Measurements from ENCODE around the gene CIB4.

The CIB4 gene

DNA sequence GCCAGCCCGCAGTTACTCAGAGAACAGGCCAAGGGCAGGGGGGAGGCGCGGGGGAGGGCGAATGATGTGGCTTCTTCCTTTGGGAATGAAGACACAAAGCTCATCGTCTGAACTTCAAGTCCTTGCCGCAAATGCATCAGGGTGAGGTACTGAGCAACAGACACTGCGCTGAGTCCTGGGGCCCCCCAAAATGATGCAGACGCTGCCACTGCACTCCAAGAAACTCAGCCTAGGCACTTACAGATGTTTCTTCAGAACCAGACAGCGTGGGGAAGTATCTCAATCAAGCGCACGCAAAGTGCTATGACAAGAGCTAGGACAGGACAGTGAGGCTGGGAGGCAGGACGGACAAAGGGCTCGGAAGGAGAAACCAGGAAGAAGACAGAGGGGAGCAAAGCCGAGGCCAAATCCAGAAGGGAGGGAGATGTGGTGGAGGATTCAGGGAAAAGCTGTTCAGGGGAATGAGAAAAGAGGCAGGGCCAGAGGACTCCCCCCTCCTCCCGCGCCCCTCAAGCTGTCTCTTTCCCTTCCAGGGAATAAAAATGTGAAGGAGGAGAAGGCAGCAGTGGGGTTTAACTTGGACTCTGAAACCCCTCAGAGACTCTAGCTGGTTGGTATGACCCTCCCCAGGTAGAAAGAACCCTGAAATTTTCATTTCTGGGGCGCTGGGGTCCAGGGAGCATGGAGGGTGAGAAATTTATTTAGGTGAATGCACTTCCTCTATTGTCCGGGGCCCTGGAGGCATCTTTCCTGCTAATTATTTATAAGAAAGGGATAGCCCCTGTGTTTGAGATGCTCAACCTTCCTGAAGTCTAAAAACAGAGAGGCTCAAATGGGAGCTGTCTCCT is 34.9 kb downstream of the CIB4 start:
- Histone ChIP-seq H3K27ac (no peak overlapping the region), H3K36me3 (replicated peaks) (no peaks in the 10 kb centered on the region), H3K4me3 (ENCODE audit: low read depth, low read length) (no peak overlapping the region), H3K27me3 (replicated peaks) (peaks cover 13% of the 10 kb centered on the region)
- TF ChIP-seq, protein P1, sequence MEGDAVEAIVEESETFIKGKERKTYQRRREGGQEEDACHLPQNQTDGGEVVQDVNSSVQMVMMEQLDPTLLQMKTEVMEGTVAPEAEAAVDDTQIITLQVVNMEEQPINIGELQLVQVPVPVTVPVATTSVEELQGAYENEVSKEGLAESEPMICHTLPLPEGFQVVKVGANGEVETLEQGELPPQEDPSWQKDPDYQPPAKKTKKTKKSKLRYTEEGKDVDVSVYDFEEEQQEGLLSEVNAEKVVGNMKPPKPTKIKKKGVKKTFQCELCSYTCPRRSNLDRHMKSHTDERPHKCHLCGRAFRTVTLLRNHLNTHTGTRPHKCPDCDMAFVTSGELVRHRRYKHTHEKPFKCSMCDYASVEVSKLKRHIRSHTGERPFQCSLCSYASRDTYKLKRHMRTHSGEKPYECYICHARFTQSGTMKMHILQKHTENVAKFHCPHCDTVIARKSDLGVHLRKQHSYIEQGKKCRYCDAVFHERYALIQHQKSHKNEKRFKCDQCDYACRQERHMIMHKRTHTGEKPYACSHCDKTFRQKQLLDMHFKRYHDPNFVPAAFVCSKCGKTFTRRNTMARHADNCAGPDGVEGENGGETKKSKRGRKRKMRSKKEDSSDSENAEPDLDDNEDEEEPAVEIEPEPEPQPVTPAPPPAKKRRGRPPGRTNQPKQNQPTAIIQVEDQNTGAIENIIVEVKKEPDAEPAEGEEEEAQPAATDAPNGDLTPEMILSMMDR (IDR thresholded peaks at IDR 0.05; ENCODE audit: low read depth, low read length, missing control alignments), result no peak
- DNase-seq, result no peak
- in situ Hi-C loops (cut with HindIII; ENCODE audit: low pct_ligation_motif_present, low sequenced_read_pairs), result no loop called here

DNA sequence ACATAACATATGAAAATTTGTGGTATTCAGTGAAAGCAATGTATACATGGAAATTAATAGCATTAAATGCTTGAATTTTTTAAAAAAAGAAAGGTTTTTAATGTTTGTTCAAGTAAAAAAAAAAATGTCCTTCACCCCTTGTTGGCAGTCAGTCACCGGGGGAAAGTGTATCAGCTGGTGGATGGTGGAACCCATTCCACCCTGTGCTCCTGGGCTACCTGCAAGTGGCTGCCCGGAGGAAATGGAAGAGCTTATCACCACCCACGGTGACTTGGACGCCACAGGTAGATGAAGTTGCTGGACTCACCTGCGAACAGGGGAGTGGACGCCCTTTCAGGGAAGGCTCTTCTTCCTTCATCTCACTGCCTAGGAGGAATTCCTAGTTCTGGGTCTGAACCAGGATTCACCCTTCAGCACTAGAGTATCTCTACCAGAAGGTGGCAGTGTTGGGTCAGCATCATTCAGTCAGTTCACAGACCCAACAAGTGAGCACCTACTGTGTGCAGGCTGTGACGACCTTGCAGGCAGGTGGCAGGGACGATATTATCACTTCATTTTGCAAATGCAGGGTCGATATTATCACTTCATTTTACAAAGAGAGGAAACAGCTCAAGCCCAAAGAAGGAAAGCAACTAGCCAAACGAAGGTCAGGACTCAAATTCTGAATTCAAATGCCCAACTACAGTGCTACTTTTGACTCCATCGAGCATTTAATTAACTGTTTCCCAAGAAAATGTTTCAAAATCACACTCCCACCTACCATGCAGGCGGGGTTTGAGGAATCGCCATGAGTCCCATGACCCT is 35.8 kb downstream of the CIB4 start:
- DNase-seq, result peak; percentile 40
- no peak overlapping the region for H3K4me3 ChIP-seq (ENCODE audit: low read depth, low read length)
- no peaks in the 10 kb centered on the region for H3K36me3 ChIP-seq (replicated peaks)
- TF ChIP-seq, protein P1 (IDR thresholded peaks at IDR 0.05; ENCODE audit: low read depth, low read length, missing control alignments), result peak; percentile 92
- in situ Hi-C loops (cut with HindIII; ENCODE audit: low pct_ligation_motif_present, low sequenced_read_pairs), result no loop called here
- H3K27ac ChIP-seq, result no peak overlapping the region
- peaks cover 7% of the 10 kb centered on the region for H3K27me3 ChIP-seq (replicated peaks)

DNA sequence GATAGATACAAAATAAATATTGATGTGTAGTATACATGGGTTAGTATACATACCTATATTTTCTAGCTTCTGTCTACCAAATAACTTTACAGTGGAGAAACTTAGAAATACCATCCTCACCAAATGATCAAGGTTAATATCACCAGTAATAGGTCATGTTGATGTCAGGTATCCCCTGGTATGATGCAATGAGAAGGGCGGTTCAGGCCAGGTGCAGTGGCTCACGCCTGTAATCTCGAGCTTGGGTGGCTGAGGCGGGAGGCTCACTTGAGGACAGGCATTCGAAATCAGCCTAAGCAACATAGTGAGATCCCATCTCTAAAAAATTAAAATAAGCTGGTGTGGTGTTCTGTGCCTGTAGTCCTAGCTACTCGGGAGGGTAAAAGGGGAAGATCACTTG is 38.6 kb downstream of the CIB4 start:
- Histone ChIP-seq H3K27me3 (replicated peaks) (peaks cover 3% of the 10 kb centered on the region), H3K27ac (no peak overlapping the region), H3K36me3 (replicated peaks) (no peaks in the 10 kb centered on the region), H3K4me3 (ENCODE audit: low read depth, low read length) (no peak overlapping the region)
- no peak for DNase-seq
- TF ChIP-seq, protein P1 (IDR thresholded peaks at IDR 0.05; ENCODE audit: low read depth, low read length, missing control alignments), result no peak
- in situ Hi-C loops (cut with HindIII; ENCODE audit: low pct_ligation_motif_present, low sequenced_read_pairs), result no loop called here

DNA sequence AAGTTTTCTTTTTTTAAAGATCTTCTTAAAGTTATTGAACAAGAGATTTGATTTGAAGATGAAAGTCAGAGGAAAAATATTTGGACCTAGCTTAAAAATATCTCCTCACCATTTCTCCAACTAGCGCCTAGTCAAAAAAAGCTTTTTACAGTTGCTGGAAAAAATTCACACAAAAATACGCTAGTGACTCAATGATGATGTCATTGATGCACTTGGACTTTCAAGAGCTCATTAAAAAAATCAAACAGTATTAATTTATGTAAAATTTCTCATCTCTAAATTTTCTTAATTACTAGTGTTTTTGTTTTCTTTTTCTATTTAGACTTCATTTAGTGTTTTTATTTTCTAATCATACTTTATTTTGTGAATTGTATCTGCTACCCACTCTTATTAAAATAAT is 41.8 kb downstream of the CIB4 start:
- Histone ChIP-seq H3K36me3 (replicated peaks) (no peaks in the 10 kb centered on the region), H3K4me3 (ENCODE audit: low read depth, low read length) (no peak overlapping the region), H3K27me3 (replicated peaks) (peaks cover 13% of the 10 kb centered on the region), H3K27ac (no peak overlapping the region)
- in situ Hi-C loops (cut with HindIII; ENCODE audit: low pct_ligation_motif_present, low sequenced_read_pairs), result loop anchor here (25.0 kb wide), 1 partner anchor 163 kb away; the partner anchor contains the start of gene SLC35F6
- TF ChIP-seq, protein P1 (IDR thresholded peaks at IDR 0.05; ENCODE audit: low read depth, low read length, missing control alignments), result no peak
- no peak for DNase-seq

DNA sequence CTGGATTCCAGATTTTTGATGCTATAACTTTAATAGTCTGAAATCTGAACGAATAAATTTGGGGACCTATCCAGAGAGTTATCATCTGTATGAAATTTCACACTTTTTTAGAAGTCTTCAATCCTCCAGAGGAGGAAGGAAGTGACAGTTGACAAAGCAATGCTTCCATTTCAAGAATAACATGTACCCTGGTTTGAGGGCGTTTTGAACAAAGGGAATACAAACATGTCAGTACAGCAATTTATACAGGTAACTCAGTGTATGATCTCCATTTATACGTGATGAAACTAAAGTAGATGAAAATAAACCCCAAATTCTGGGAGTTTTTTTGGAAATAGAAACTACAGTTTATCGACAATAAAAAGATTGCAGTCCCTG is 42.2 kb downstream of the CIB4 start:
- in situ Hi-C loops (cut with HindIII; ENCODE audit: low pct_ligation_motif_present, low sequenced_read_pairs), result loop anchor here (25.0 kb wide), 1 partner anchor 163 kb away; the partner anchor contains the start of gene SLC35F6
- TF ChIP-seq, protein P1 (IDR thresholded peaks at IDR 0.05; ENCODE audit: low read depth, low read length, missing control alignments), result no peak

More for the DNA sequence above, 42.2 kb downstream of the CIB4 start:
- no peak overlapping the region for H3K27ac ChIP-seq
- H3K4me3 ChIP-seq (ENCODE audit: low read depth, low read length), result no peak overlapping the region
- no peak for DNase-seq
- H3K36me3 ChIP-seq (replicated peaks), result no peaks in the 10 kb centered on the region
- H3K27me3 ChIP-seq (replicated peaks), result peaks cover 15% of the 10 kb centered on the region
